ENCODE data around the gene CADPS2. TPM values are rescaled to one million over a fixed set of nuclear protein-coding genes. Genes with fewer than 3 reads are reported as not detected.

The CADPS2 gene
- total and polyA plus RNA-seq, 8 donors, result 7.7 to 27.3 (median 18.6) TPM

- intact Hi-C loops (cut with DNase I), result no loop called here
- FAIRE-seq, result no peak
- peak in 2 of 6 donors; percentile 69 to 72 for DNase-seq
Measured at GRCh38 chr7:122305475-122306319, 580.6 kb downstream of the CADPS2 start.

GRCh38 chr7:122304996-122305421 lies 581.3 kb downstream of the CADPS2 start:
- no peak for TF ChIP-seq CTCF (IDR thresholded peaks at IDR 0.05)
- FAIRE-seq (no peak), DNase-seq (peak in 2 of 6 donors; percentile 52), ATAC-seq (peak; percentile 27 to 57 (median 52))
- Histone ChIP-seq H3K9me3 (no peaks in the 10 kb centered on the region), H3K4me1 (peaks cover 0 to 18% (median 8%) of the 10 kb centered on the region in 3 donors), H3K27ac (no peak overlapping the region), H3K36me3 (no peaks in the 10 kb centered on the region), H3K27me3 (peaks cover 5 to 86% (median 19%) of the 10 kb centered on the region in 4 donors), H3K4me3 (peak overlapping the region in 1 of 4 donors; percentile 41)
- WGBS, 2 donors, result 1 to 4% methylated on average over 24 of the region's 24 CpGs
- intact Hi-C loops (cut with DNase I), result no loop called here

More at GRCh38 chr7:122305475-122306319, 580.6 kb downstream of the CADPS2 start:
- Histone ChIP-seq H3K9me3 (no peaks in the 10 kb centered on the region), H3K36me3 (no peaks in the 10 kb centered on the region), H3K27me3 (peaks cover 7 to 85% (median 18%) of the 10 kb centered on the region in 4 donors), H3K27ac (no peak overlapping the region), H3K4me3 (peak overlapping the region in 2 of 4 donors; percentile 0 to 41), H3K4me1 (peaks cover 0 to 19% (median 4%) of the 10 kb centered on the region in 3 donors)
- 3 to 5% methylated on average over 60 to 65 of the region's 65 CpGs for WGBS, 2 donors
- TF ChIP-seq CTCF (IDR thresholded peaks at IDR 0.05), result no peak
- ATAC-seq, result peak in 3 of 4 donors; percentile 43 to 54 (median 46)

DNA sequence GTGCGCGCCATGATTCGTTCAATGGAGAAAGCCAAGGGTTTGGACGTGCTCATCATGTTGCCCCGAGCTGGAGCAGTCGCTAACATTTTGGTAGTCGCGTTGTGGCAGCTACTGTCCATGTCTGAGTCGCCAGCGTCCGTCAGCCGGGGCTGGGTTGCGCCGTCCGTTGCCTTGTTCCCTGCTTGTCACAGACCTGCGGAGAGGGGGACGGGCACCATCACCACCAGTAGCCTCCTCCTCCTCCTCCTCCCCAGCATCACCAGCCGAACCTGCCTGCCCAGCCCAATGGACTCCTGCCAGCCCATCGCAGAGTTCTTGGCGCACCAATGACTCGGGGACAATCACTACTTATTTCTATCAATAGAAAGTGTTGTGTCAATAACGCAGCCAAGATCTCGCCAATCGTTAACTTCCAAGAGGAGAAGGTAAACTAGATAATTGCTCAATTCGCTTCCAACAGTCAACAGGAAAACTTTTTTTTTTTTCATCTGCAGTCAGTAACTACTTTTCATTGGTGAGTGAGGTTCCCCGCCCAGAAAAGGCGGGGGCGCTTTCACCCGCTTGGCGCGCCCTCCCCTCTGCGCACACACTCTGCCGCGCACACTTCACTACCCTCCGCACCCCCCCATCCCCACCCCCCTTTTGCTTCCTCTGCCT lies 581.8 kb downstream of the CADPS2 start, which contains the start of gene FEZF1:
TSS of gene FEZF1 (minus strand) at position 432 of the 657 bp plus-strand sequence. CDS start at position 119, 313 bp downstream.
- Histone ChIP-seq H3K4me3 (peak within 1 kb of the TSS in 2 of 4 donors; percentile 0 to 41), H3K9me3 (no peaks in the 10 kb centered on the region), H3K27me3 (peaks cover 8 to 88% (median 19%) of the 10 kb centered on the region in 4 donors), H3K36me3 (no peaks in the 10 kb centered on the region), H3K4me1 (peaks cover 0 to 14% (median 8%) of the 10 kb centered on the region in 3 donors), H3K27ac (no peak within 1 kb of the TSS)
- WGBS, 2 donors, result 6 to 7% methylated on average over 28 to 35 of the region's 35 CpGs
- DNase-seq, result peak in 2 of 6 donors; percentile 47 to 62
- intact Hi-C loops (cut with DNase I), result no loop called here
- peak; percentile 42 to 63 (median 58) for ATAC-seq
- no peak for FAIRE-seq
- no peak for TF ChIP-seq CTCF (IDR thresholded peaks at IDR 0.05)

DNA sequence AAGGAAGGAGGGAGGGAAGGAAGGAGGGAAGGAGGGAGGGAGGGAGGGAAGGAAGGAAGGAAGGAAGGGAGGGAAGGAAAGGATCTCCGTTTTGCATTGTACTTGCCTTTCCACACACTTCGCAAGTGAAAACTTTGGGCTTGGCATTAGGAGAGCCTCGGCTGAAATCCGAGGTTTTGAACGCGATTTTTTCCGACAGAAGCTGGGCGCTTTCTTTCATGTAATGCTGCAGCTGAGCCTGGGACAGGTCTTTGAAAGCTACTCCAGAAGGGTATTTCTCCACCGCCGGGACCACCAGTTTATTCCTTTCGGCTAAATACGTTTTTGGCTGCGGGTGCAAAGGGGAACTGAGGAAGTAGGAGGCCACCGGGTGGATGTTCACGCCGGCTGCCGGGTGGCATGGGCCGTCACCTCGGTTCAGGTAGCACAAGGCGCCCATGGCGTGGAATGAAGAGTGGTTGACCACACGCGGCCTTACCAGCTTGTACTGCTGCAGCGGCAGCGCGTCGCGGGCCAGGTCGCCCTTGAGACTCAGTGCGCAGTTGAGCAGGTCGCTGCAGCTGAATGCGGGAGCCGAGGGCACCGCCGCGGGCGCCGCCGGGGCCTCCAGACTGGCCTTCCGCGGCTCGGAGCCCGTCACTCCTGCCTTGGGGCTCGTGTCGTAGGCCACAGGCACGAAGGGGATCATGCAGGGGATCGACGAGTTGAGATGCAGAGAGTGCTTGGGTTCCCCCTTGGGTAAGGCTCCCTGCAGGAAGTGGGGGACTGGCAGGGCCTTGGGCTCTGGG lies 582.5 kb downstream of the CADPS2 start:
- peak in 2 of 6 donors; percentile 56 to 73 for DNase-seq
- no peaks in the 10 kb centered on the region for H3K36me3 ChIP-seq
- intact Hi-C loops (cut with DNase I), result no loop called here
- H3K27me3 ChIP-seq, result peaks cover 8 to 85% (median 21%) of the 10 kb centered on the region in 4 donors
- TF ChIP-seq CTCF (IDR thresholded peaks at IDR 0.05), result no peak
- no peaks in the 10 kb centered on the region for H3K9me3 ChIP-seq
- H3K4me1 ChIP-seq, result peaks cover 0 to 14% (median 8%) of the 10 kb centered on the region in 3 donors
- WGBS, 2 donors, result 8 to 10% methylated on average over 48 of the region's 48 CpGs
- no peak overlapping the region for H3K27ac ChIP-seq
- peak; percentile 9 to 38 (median 19) for ATAC-seq
- no peak for FAIRE-seq
- H3K4me3 ChIP-seq, result no peak overlapping the region

Data from pancreas (tissue), 10 donors.